ENCODE results near the gene GGA1.

The GGA1 gene

GRCh38 chr22:37562049-37562875 is 46.4 kb upstream of the GGA1 start:
- no peak overlapping the region for H3K27ac ChIP-seq
- H3K4me3 ChIP-seq (ENCODE audit: low read depth in 1 of 2, low read length in 1 of 2) = no peak overlapping the region
- H3K27me3 ChIP-seq = peaks cover 91% of the 10 kb centered on the region

GRCh38 chr22:37563153-37564081 is 45.2 kb upstream of the GGA1 start:
- Histone ChIP-seq H3K36me3 (no peaks in the 10 kb centered on the region), H3K27ac (no peak overlapping the region), H3K4me1 (ENCODE audit: control insufficient read depth in 1 of 2, insufficient read depth in 1 of 2, low read depth in 1 of 2, low read length in 1 of 2) (peaks cover 43% of the 10 kb centered on the region in 2 experiments), H3K9me3 (no peaks in the 10 kb centered on the region), H3K27me3 (peaks cover 79% of the 10 kb centered on the region), H3K4me3 (ENCODE audit: low read depth in 1 of 2, low read length in 1 of 2) (no peak overlapping the region)
- TF ChIP-seq CTCF (IDR thresholded peaks at IDR 0.05) = no peak

More at GRCh38 chr22:37562049-37562875, 46.4 kb upstream of the GGA1 start:
- Histone ChIP-seq H3K4me1 (ENCODE audit: control insufficient read depth in 1 of 2, insufficient read depth in 1 of 2, low read depth in 1 of 2, low read length in 1 of 2) (peaks cover 35 to 36% of the 10 kb centered on the region in 2 experiments), H3K36me3 (no peaks in the 10 kb centered on the region), H3K9me3 (no peaks in the 10 kb centered on the region)
- no peak for TF ChIP-seq CTCF (IDR thresholded peaks at IDR 0.05)

GRCh38 chr22:37564111-37564711 is 44.4 kb upstream of the GGA1 start:
- Histone ChIP-seq H3K27me3 (peaks cover 71% of the 10 kb centered on the region), H3K27ac (no peak overlapping the region), H3K4me3 (ENCODE audit: low read depth in 1 of 2, low read length in 1 of 2) (no peak overlapping the region), H3K36me3 (no peaks in the 10 kb centered on the region), H3K4me1 (ENCODE audit: control insufficient read depth in 1 of 2, insufficient read depth in 1 of 2, low read depth in 1 of 2, low read length in 1 of 2) (peaks cover 43% of the 10 kb centered on the region in 2 experiments), H3K9me3 (no peaks in the 10 kb centered on the region)
- no peak for TF ChIP-seq CTCF (IDR thresholded peaks at IDR 0.05)

GRCh38 chr22:37565830-37566229 is 42.8 kb upstream of the GGA1 start:
- Histone ChIP-seq H3K36me3 (no peaks in the 10 kb centered on the region), H3K27me3 (peaks cover 55% of the 10 kb centered on the region), H3K4me1 (ENCODE audit: control insufficient read depth in 1 of 2, insufficient read depth in 1 of 2, low read depth in 1 of 2, low read length in 1 of 2) (peaks cover 38 to 40% of the 10 kb centered on the region in 2 experiments), H3K4me3 (ENCODE audit: low read depth in 1 of 2, low read length in 1 of 2) (peak overlapping the region in 1 of 2 experiments; percentile 39), H3K9me3 (no peaks in the 10 kb centered on the region), H3K27ac (no peak overlapping the region)
- TF ChIP-seq CTCF (IDR thresholded peaks at IDR 0.05) = no peak

GRCh38 chr22:37566329-37566837 is 42.3 kb upstream of the GGA1 start:
- Histone ChIP-seq H3K4me1 (ENCODE audit: control insufficient read depth in 1 of 2, insufficient read depth in 1 of 2, low read depth in 1 of 2, low read length in 1 of 2) (peaks cover 32 to 34% of the 10 kb centered on the region in 2 experiments), H3K9me3 (no peaks in the 10 kb centered on the region), H3K27ac (peak overlapping the region; percentile 70), H3K36me3 (no peaks in the 10 kb centered on the region), H3K4me3 (ENCODE audit: low read depth in 1 of 2, low read length in 1 of 2) (peak overlapping the region; percentile 18 to 39), H3K27me3 (peaks cover 49% of the 10 kb centered on the region)
- no peak for TF ChIP-seq CTCF (IDR thresholded peaks at IDR 0.05)
